OCI-LY1 (cell line): Measurements from ENCODE around the gene GNG7.

ENCODE experiments used
- H2AFZ ChIP-seq: fragments of 200-600 bp; sonication (generic), shearing (Covaris generic); 2 replicates; pipeline ENCODE4 v1.6.0; 2014; ENCODE audit warnings: antibody characterized with exemption, mild to moderate bottlenecking, low read length
- H3F3A ChIP-seq: fragments of 200-600 bp; sonication (generic), shearing (Covaris generic); 2 replicates; pipeline ENCODE4 v1.6.0; 2014; ENCODE audit warnings: mild to moderate bottlenecking, antibody characterized with exemption, low read length, moderate library complexity; ENCODE audit not compliant: insufficient read depth
- H3K27ac ChIP-seq: fragments of 200-600 bp; sonication (generic); 2 replicates; pipeline ENCODE4 v1.5.1; 2014; ENCODE audit warnings: low read length, mixed run types, mild to moderate bottlenecking, low read depth; ENCODE audit not compliant: poor library complexity, severe bottlenecking
- H3K27me3 ChIP-seq: fragments of 200-600 bp; sonication (generic); 2 replicates; pipeline ENCODE4 v1.6.0; 2014; ENCODE audit warnings: antibody characterized with exemption, mild to moderate bottlenecking, low read length, moderate library complexity; ENCODE audit not compliant: insufficient read depth
- H3K36me3 ChIP-seq: fragments of 200-600 bp; sonication (generic); 2 replicates; pipeline ENCODE4 v1.6.1; 2014; ENCODE audit warnings: mild to moderate bottlenecking, antibody characterized with exemption, low read length, moderate library complexity, mixed read lengths; ENCODE audit not compliant: insufficient read depth
- H3K4me1 ChIP-seq: fragments of 200-600 bp; sonication (generic); 2 replicates; pipeline ENCODE4 v1.5.1; 2014; ENCODE audit warnings: mild to moderate bottlenecking, low read length, moderate library complexity; ENCODE audit not compliant: insufficient read depth, severe bottlenecking
- H3K4me2 ChIP-seq: fragments of 200-600 bp; sonication (generic), shearing (Covaris generic); 2 replicates; pipeline ENCODE4 v1.6.1; 2014; ENCODE audit warnings: low read length
- H3K4me3 ChIP-seq: fragments of 200-600 bp; sonication (generic); 2 replicates; pipeline ENCODE4 v1.5.1; 2014; ENCODE audit warnings: low read length, low read depth, mild to moderate bottlenecking, mixed read lengths; ENCODE audit not compliant: poor library complexity, severe bottlenecking
- H3K79me2 ChIP-seq: fragments of 200-600 bp; shearing (Covaris generic); 2 replicates; pipeline ENCODE4 v1.6.1; 2016; ENCODE audit warnings: mixed run types, low read length, mixed read lengths; ENCODE audit not compliant: insufficient read depth
- H3K9ac ChIP-seq: fragments of 200-600 bp; sonication (generic), shearing (Covaris generic); 2 replicates; pipeline ENCODE4 v1.6.1; 2014; ENCODE audit warnings: mild to moderate bottlenecking, low read length, mixed read lengths
- H3K9me2 ChIP-seq: fragments of 200-600 bp; sonication (generic), shearing (Covaris generic); 2 replicates; pipeline ENCODE4 v1.6.1; 2014; ENCODE audit warnings: low read depth, mild to moderate bottlenecking, low read length, mixed read lengths
- H3K9me3 ChIP-seq: fragments of 200-600 bp; shearing (Covaris generic); 2 replicates; pipeline ENCODE4 v1.6.1; 2014; ENCODE audit warnings: low read length, mixed read lengths
- H4K20me1 ChIP-seq: fragments of 200-600 bp; sonication (generic), shearing (Covaris generic); 2 replicates; pipeline ENCODE4 v1.6.0; 2016; ENCODE audit warnings: mild to moderate bottlenecking, low read length; ENCODE audit not compliant: insufficient read depth
- CTCF ChIP-seq: fragments of 200-600 bp; sonication (generic), shearing (Covaris generic); IDR thresholded peaks from 2 replicates; pipeline ENCODE4 v1.5.1; 2017; ENCODE audit warnings: mild to moderate bottlenecking, antibody characterized with exemption, low read length, moderate library complexity, mixed read lengths
- EZH2 ChIP-seq: fragments of 200-600 bp; sonication (generic), shearing (Covaris generic); IDR thresholded peaks from 2 replicates; pipeline ENCODE4 v1.8.0; 2017; ENCODE audit warnings: borderline replicate concordance, mixed run types, mild to moderate bottlenecking, antibody characterized with exemption, low read length, moderate library complexity, mixed read lengths

GNG7 gene

DNA sequence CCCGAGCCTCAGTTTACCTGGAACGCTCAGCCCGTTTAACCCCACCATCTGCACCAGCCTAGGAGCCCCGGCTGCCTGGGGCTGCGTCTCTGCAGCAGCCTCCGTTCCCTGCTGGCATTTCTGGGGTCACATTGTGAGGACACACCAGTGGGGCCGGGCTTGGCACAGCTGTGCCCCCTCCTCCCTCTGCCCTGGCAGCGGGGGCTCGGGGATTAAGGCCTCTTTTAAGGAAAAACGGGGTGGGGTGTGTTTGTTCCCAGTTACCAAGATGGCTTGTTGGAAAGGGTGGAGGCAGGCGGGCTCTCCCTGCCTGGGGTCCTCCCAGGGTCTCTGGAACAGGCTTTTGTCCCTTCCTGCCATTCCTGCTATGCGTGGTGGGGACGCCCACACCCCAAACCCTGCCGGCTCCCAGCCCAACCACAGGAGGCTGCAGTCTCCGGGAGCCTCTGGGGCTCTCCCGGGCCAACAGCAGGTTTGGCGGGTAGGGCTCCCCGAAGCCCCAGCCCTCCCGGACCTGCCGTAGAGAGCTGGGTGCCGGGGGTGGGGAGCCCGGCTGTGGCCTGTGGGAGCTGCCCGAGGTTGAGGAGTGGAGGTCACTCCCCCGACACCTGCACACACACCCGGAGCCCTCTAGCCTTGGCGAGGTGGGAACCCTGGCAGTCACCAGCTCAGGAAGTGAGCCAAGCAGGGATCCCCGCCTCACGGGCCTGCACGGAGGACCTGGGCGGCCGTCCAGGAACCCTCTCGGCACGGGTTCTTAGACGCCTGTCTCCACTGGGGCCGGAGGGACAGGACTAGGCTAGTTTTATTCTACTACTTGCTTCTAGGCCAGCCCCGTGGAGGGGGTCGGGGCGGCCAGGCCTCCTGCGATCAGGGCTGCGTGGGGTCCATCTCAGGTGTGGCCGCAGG, 189.7 kb downstream of the GNG7 start:
- H3K4me3 ChIP-seq = no peak overlapping the region
- H3K36me3 ChIP-seq = no peaks in the 10 kb centered on the region
- H3K4me2 ChIP-seq = no peak overlapping the region
- no peaks in the 10 kb centered on the region for H4K20me1 ChIP-seq
- no peaks in the 10 kb centered on the region for H3F3A ChIP-seq
- H2AFZ ChIP-seq = no peak overlapping the region
- H3K4me1 ChIP-seq = no peaks in the 10 kb centered on the region
- H3K9me3 ChIP-seq = no peaks in the 10 kb centered on the region
- no peaks in the 10 kb centered on the region; the same call in 1 of the 2 replicates for H3K27me3 ChIP-seq
- H3K9ac ChIP-seq = no peak overlapping the region
- no peaks in the 10 kb centered on the region for H3K79me2 ChIP-seq
- no peak overlapping the region for H3K27ac ChIP-seq
- H3K9me2 ChIP-seq = no peaks in the 10 kb centered on the region
- TF ChIP-seq CTCF (no peak), EZH2 (no peak)

DNA sequence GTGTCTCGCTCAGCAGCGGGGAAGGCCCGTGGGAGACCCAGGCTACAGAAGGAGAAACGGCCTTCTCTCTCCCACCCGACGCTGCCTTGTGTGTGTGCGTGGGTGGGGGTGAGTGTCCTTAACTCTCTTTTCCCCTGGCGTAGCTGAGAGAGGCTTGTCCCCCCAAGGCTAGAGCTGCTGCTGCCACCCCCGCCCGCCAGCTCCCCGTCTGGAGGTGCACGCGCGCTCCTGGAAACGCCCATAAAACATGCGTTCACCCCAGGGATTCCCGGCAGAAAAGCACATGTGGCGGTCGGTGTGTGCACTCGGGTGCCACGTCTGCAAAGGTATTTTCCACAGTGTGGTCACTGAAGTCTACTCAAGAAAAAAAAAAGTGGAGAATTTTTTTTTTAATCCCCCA, 190.5 kb downstream of the GNG7 start:
- no peaks in the 10 kb centered on the region for H3F3A ChIP-seq
- H3K79me2 ChIP-seq = no peaks in the 10 kb centered on the region
- H4K20me1 ChIP-seq = no peaks in the 10 kb centered on the region
- H3K4me2 ChIP-seq = no peak overlapping the region
- no peak overlapping the region for H3K4me3 ChIP-seq
- no peak overlapping the region for H3K27ac ChIP-seq
- H3K36me3 ChIP-seq = no peaks in the 10 kb centered on the region
- H3K9me2 ChIP-seq = no peaks in the 10 kb centered on the region
- TF ChIP-seq EZH2 (no peak), CTCF (no peak)
- no peaks in the 10 kb centered on the region for H3K4me1 ChIP-seq
- no peaks in the 10 kb centered on the region for H3K9me3 ChIP-seq
- no peaks in the 10 kb centered on the region; the same call in 1 of the 2 replicates for H3K27me3 ChIP-seq
- H2AFZ ChIP-seq = no peak overlapping the region
- H3K9ac ChIP-seq = no peak overlapping the region

DNA sequence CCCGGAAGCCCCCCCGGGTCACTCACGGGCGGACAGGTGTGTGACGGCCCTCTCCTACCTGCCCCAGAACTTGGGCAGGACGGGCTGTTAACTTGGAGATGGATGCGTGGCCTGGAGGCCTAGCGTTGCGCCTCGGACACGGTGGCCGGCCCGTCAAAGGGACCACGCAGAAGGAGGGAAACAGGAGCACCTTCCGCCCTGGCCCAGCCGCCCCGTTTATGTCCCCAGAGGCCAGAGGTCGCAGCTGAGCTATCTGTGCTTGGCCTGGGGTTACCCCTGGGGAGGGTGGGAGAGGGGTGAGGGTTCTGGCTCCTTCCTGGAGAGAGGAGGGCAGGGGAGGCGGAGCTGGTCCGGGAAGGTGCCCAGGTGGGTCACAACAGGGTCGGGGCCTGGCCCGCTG, 190.9 kb downstream of the GNG7 start:
- H3K4me2 ChIP-seq = no peak overlapping the region

More for the DNA sequence above, 190.9 kb downstream of the GNG7 start:
- no peak overlapping the region for H2AFZ ChIP-seq
- no peaks in the 10 kb centered on the region for H3K36me3 ChIP-seq
- no peaks in the 10 kb centered on the region for H3F3A ChIP-seq
- no peak overlapping the region for H3K9ac ChIP-seq
- H3K4me1 ChIP-seq = no peaks in the 10 kb centered on the region
- H3K79me2 ChIP-seq = no peaks in the 10 kb centered on the region
- no peak overlapping the region for H3K27ac ChIP-seq
- H3K27me3 ChIP-seq = no peaks in the 10 kb centered on the region; the same call in 1 of the 2 replicates
- no peaks in the 10 kb centered on the region for H3K9me2 ChIP-seq
- no peak overlapping the region for H3K4me3 ChIP-seq
- no peaks in the 10 kb centered on the region for H4K20me1 ChIP-seq
- no peak for TF ChIP-seq EZH2
- no peak for TF ChIP-seq CTCF
- no peaks in the 10 kb centered on the region for H3K9me3 ChIP-seq
